GM19023 (cell line): Measurements from ENCODE around the gene TWSG1.
"Not testable (repeated sequence)": the region's sequence is repeated elsewhere in the genome, so short reads cannot be mapped to it uniquely, and the experiment has no call there.

ENCODE experiments used
- ATAC-seq: cut with Tn5 transposase; IDR thresholded peaks from one replicate; pipeline ENCODE4 v1.9.1; 2021; ENCODE audit warnings: mild to moderate bottlenecking, moderate library complexity; ENCODE audit not compliant: unreplicated experiment

Gene TWSG1

GRCh38 chr18:9421901-9422327, 87.3 kb downstream of the TWSG1 start:
- no peak for ATAC-seq

- no peak for ATAC-seq
These were observed 88.4 kb downstream of the TWSG1 start for GRCh38 chr18:9422816-9423519.

DNA sequence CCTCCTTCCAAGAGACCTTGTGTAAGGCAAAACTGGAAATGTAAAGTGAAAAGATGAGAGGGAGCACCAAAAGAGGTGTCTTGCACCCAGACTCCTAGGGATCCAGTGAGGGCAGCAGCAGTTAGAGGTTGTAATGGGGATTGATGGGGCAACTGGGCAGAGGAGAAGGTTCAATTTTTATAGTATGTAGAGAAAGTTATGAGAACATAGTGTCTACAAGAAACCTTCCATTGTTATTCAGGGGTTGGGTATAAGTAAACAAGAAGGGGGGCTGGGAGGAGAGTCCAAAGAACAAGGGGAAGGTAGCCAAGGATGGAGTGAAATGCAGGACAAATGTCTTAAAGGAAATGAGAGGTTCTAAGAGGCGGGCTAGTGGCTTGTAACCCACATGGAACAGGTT, 89.1 kb downstream of the TWSG1 start:
- not testable (repeated sequence) for ATAC-seq

- not testable (repeated sequence) for ATAC-seq
These were observed 89.7 kb downstream of the TWSG1 start for GRCh38 chr18:9424235-9424634.

DNA sequence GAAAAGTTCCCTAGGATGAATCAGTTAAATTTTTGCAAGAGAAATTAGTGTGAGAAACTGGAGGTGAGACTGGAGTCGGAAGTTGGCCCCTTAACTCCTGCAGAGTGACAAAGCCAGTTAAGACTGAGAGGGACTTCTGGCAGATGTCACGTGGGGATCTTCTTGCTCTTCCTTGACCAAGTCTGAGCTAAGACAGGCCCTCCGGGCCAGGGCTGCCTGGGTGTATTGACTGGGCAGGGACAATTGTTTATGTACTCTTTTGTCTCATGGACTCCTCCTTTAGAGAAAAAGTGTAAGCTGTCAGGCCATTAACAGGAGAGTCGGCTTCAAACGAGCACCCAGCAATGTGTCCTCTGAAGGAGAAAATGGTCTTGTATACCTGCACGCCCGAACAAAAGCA, 92.2 kb downstream of the TWSG1 start:
- ATAC-seq, result no peak

- no peak for ATAC-seq
These were observed 93.7 kb downstream of the TWSG1 start for GRCh38 chr18:9428301-9428706.

DNA sequence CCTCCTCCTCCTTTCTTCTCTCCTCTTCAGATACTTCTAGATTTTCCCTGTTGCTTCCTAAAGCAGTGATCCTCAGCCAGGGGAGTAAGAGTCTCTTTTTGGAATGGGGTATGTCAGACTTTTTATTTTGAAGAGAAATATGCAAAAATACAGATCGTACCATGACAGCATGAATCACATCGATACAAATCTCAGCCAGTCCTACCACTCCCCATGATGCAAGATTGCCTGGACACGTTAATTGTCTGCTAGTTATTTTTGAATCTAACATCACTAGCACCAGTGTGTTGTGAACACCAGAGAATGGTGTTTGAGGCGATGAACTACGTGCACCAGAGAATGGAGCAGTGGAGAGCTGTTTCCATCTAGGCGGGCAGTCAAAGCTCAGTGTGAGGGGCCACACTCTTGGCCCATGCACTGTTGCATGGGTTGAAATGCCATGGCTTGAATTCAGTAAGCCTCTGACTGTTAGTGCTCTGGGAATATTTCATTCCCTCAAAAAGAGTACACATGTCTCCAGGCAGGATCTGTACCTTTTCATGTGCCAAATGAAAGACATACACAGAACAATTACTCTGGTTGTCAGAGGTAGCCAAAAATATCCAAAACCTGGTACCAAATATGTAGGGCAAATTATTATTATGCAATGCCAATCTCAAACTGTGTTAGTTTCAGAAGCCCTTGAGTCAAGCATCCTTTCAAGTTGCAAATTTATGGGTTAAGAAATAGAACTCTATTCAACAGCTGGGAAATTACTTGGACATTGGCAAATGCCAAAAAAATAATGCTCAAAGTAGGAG, 94.5 kb downstream of the TWSG1 start:
- no peak for ATAC-seq

DNA sequence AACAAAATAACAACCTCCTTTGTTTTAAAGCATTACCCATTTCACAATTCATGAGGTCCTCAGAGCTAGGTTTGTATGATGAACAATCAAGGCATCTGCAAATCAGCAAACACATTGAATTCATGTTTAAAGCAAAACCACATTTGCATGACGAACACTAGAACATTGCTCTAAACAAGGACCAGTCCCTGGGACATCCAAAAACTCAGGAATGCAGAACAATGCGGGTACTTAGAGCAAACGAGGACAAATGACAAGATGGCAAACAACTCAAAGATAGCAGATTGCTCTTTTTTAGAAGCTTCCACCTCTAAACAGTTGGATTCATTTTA, 95.1 kb downstream of the TWSG1 start:
- no peak for ATAC-seq

- not testable (repeated sequence) for ATAC-seq
These were observed 95.7 kb downstream of the TWSG1 start for GRCh38 chr18:9430315-9430714.

- ATAC-seq, result no peak
These were observed 96.7 kb downstream of the TWSG1 start for GRCh38 chr18:9431296-9431695.

DNA sequence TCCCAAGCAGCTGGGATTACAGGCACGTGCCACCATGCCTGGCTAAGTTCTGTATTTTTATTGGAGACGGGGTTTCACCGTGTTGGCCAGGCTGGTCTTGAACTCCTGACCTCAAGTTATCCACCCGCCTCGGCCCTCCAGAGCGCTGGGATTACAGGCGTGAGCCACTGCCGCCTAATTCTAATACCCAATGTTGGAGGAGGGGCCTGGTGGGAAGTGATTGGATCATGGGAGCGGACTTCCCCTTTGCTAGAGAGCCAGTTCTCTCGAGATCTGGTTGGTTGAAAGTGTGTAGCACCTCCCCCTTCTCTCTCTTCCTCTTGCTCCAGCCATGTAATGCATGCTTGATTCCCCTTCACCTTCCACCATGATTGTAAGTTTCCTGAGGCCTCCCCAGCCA, 98.5 kb downstream of the TWSG1 start:
- ATAC-seq, result not testable (repeated sequence)

- no peak for ATAC-seq
These were observed 99.1 kb downstream of the TWSG1 start for GRCh38 chr18:9433671-9434121.

GRCh38 chr18:9434122-9434701, 99.6 kb downstream of the TWSG1 start:
- no peak for ATAC-seq

DNA sequence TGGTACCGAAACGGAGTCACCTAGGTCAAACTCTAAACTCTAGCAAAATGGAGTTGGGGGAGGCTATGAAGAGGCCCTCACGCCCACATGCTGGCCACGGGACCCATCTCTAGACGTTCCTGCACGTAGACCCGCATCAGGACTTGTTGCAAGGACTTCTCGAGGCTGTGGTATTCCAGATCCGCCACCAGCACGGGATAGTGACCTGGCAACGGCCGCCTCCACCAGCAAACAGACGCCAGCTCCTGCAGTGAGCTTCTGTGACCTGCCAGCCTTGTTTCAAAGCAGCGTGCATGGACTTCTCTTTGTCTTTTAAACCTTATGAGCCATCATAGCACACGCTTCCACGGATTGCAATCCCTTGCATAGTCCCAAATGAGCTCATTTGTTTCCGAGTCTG, 100.5 kb downstream of the TWSG1 start:
- no peak for ATAC-seq

DNA sequence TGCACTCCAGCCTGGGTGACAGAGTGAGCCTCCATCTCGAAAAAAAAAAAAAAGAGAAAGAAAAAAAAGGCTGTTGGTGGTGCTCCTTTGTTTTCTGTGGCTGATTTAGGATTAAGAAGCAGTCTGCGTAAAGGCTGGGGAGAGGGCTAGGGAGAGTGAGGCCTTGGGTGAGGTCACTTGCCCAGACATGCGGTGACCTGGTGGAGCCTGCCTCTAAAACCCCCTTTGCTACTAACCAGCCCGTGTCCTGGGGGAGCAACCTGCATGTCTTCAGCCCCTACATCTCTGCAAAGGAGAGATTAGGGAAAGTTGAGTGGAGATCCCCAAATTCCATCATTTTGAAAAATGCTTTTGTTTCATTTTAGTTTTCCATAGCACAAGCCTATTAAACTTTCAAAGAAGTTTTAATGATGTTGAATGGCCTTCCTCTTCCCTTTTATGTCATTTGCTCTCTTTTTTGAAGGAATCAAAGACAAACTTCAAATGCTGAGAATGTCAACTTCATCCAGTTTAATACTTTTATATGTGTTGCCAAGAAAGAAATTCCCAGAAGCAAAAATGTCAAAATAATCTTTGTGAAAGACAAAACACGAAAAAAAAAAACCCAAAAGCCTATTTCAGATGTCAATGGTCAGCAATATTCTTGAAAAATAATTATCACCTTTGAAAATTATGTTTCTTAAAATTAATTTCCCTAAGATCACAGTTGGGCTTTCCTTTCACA, 101.8 kb downstream of the TWSG1 start:
- no peak for ATAC-seq

DNA sequence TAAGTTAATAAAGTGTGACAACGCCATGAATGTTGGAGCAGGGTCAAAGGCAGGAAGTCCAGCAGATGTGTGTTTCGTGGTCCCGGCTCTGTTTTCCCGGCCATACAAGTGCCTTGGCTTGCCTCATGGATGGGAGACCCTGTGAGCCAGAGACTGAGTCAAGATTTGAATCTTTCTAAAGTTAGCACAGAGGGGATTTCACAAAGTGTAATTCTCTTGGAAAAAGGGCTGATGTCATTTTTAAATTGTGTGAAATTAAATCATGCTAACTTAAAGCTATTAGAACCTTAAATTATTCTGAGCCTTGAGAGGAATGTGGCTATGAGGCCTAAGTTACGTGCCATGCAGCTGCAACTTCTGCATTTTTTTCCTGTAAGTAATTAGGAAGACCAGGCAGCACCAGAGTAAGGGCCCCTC, 102.5 kb downstream of the TWSG1 start:
- no peak for ATAC-seq

- ATAC-seq, result no peak
These were observed 103.1 kb downstream of the TWSG1 start for GRCh38 chr18:9437672-9438071.

- no peak for ATAC-seq
These were observed 106.5 kb downstream of the TWSG1 start for GRCh38 chr18:9441061-9441460.

DNA sequence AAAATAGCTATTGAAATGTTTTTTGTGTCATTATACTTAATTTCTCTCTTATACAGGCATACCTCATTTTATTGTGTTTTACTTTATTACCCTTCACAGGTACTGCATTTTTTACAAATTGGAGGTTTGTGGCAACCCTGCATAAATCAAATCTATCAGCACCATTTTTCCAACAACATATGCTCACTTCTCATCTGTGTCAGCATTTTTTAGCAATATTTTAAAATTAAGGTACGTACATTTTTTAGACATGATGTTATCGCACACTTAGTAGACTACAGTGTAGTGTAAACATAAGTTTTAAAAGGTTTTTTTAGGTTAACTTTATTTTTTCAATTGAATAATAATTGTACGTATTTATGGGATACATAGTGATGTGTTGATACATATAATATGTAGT, 110.0 kb downstream of the TWSG1 start:
- ATAC-seq, result no peak

- no peak for ATAC-seq
These were observed 112.3 kb downstream of the TWSG1 start for GRCh38 chr18:9446839-9447238.

- ATAC-seq, result no peak
These were observed 112.8 kb downstream of the TWSG1 start for GRCh38 chr18:9447334-9447733.
